ENCODE data around the gene NCL.
"Not testable (repeated sequence)": the region's sequence is repeated elsewhere in the genome, so short reads cannot be mapped to it uniquely, and the experiment has no call there.

The NCL gene

DNA sequence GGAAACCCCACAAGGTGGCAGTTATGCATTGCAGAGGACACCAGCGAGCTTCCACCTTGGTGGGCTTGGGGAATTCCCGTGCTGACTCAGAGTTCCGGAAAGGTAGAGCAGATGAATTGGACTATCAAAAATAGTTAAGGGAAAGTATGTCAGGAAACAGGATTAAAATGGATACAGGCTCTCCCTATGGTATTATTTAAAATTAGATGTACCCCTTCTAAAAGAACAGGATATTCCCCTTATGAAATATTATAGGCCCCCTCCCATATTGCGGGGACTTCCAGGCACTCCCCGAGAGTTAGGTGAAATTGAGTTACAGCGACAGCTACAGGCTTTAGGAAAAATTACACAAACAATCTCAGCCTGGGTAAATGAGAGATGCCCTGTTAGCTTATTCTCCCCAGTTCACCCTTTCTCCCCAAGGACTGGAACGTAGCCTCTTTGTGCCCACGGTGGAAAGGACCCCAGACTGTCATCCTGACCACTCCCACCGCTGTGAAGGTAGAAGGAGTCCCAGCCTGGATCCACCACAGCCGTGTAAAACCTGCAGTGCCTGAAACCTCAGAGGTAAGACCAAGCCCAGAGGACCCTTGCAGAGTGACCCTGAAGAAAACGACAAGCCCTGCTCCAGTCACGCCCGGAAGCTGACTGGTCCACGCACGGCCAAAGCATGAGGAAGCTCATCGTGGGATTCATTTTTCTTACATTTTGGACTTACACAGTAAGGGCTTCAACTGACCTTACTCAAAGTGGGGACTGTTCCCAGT, 58.5 kb downstream of the NCL start:
- not testable (repeated sequence) for DNase-seq (ENCODE audit: low spot score)

DNA sequence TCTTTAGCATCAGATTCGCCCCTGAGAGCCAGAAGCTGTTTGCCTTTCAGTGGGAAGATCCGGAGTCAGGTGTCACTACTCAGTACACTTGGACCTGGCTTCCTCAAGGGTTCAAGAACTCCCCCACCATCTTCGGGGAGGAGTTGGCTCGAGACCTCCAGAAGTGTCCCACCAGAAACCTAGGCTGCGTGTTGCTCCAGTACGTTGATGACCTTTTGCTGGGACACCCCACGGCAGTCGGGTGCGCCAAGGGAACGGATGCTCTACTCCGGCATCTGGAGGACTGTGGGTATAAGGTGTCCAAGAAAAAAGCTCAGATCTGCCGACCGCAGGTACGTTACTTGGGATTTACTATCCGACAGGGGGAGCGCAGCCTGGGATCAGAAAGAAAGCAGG, 60.1 kb downstream of the NCL start:
- DNase-seq (ENCODE audit: low spot score) = not testable (repeated sequence)
